WTC11 (cell line): ENCODE data around the gene RAD23A. TPM values are rescaled to one million over a fixed set of nuclear protein-coding genes. Genes with fewer than 3 reads are reported as not detected.
A peak's percentile ranks its signal among the peaks of the same experiment; 100 is the strongest.

Source experiments
- AR ChIP-seq: fragments of 250-450 bp; sonication (Bioruptor Pico); IDR thresholded peaks from 2 replicates; pipeline ENCODE4 v1.9.0; 2021; ENCODE audit warnings: mild to moderate bottlenecking
- ATF3 ChIP-seq: sonication (generic); formaldehyde crosslinking; conservative IDR thresholded peaks from 2 replicates; pipeline ENCODE4 v1.8.1; 2022; ENCODE audit warnings: mild to moderate bottlenecking, missing genetic modification reagents
- CDX4 ChIP-seq: fragments of 250-450 bp; sonication (Bioruptor Pico); IDR thresholded peaks from 2 replicates; pipeline ENCODE4 v1.9.0; 2021; ENCODE audit warnings: moderate library complexity, mild to moderate bottlenecking, inconsistent platforms, borderline replicate concordance
- CREB1 ChIP-seq: sonication (generic); formaldehyde crosslinking; IDR thresholded peaks from 2 replicates; pipeline ENCODE4 v1.8.0; 2023; ENCODE audit warnings: mild to moderate bottlenecking, missing genetic modification reagents
- CTCF ChIP-seq: fragments of 200-600 bp; IDR thresholded peaks from 2 replicates; pipeline ENCODE4 v1.8.0; 2022; ENCODE audit warnings: antibody characterized with exemption
- E2F4 ChIP-seq: sonication (generic); formaldehyde crosslinking; IDR thresholded peaks from 2 replicates; pipeline ENCODE4 v1.8.1; 2022; ENCODE audit warnings: low read depth, mild to moderate bottlenecking, moderate library complexity, missing genetic modification reagents, borderline replicate concordance
- E2F5 ChIP-seq: sonication (generic); formaldehyde crosslinking; IDR thresholded peaks from 2 replicates; pipeline ENCODE4 v1.8.1; 2022; ENCODE audit warnings: mild to moderate bottlenecking, moderate library complexity, missing genetic modification reagents
- ERG ChIP-seq: fragments of 250-450 bp; sonication (Bioruptor Pico); IDR thresholded peaks from 2 replicates; pipeline ENCODE4 v1.8.0; 2021; ENCODE audit warnings: mild to moderate bottlenecking
- FOXJ3 ChIP-seq: sonication (generic); formaldehyde crosslinking; IDR thresholded peaks from 2 replicates; pipeline ENCODE4 v1.9.0; 2021; ENCODE audit warnings: missing genetic modification reagents, mild to moderate bottlenecking, borderline replicate concordance
- FOXP1 ChIP-seq: sonication (generic); formaldehyde crosslinking; IDR thresholded peaks from 2 replicates; pipeline ENCODE4 v1.8.0; 2022; ENCODE audit warnings: missing genetic modification reagents, mild to moderate bottlenecking, moderate library complexity, borderline replicate concordance
- GABPB1 ChIP-seq: sonication (generic); formaldehyde crosslinking; IDR thresholded peaks from 2 replicates; pipeline ENCODE4 v1.8.1; 2023; ENCODE audit warnings: mild to moderate bottlenecking, missing genetic modification reagents
- HMGA2 ChIP-seq: fragments of 250-450 bp; sonication (Bioruptor Pico); IDR thresholded peaks from 2 replicates; pipeline ENCODE4 v1.4.0; 2021; ENCODE audit warnings: mild to moderate bottlenecking, moderate library complexity
- IRF2 ChIP-seq: sonication (generic); formaldehyde crosslinking; IDR thresholded peaks from 2 replicates; pipeline ENCODE4 v1.8.0; 2022; ENCODE audit warnings: low read depth, missing genetic modification reagents, borderline replicate concordance
- MYBL2 ChIP-seq: sonication (generic); formaldehyde crosslinking; IDR thresholded peaks from 2 replicates; pipeline ENCODE4 v1.8.1; 2023; ENCODE audit warnings: mild to moderate bottlenecking, moderate library complexity, missing genetic modification reagents
- NFYB ChIP-seq: sonication (generic); formaldehyde crosslinking; conservative IDR thresholded peaks from 2 replicates; pipeline ENCODE4 v1.8.0; 2022; ENCODE audit warnings: low read depth, missing genetic modification reagents
- PRRX2 ChIP-seq: fragments of 250-450 bp; sonication (Bioruptor Pico); IDR thresholded peaks from 2 replicates; pipeline ENCODE4 v1.8.0; 2021; ENCODE audit warnings: mild to moderate bottlenecking
- RELA ChIP-seq: sonication (generic); formaldehyde crosslinking; IDR thresholded peaks from 2 replicates; pipeline ENCODE4 v1.8.1; 2022; ENCODE audit warnings: missing genetic modification reagents, mild to moderate bottlenecking, borderline replicate concordance
- SMAD4 ChIP-seq: sonication (generic); formaldehyde crosslinking; IDR thresholded peaks from 2 replicates; pipeline ENCODE4 v1.8.0; 2022; ENCODE audit warnings: mild to moderate bottlenecking, missing genetic modification reagents
- TEAD4 ChIP-seq: sonication (generic); formaldehyde crosslinking; IDR thresholded peaks from 2 replicates; pipeline ENCODE4 v1.8.0; 2022; ENCODE audit warnings: mild to moderate bottlenecking, missing genetic modification reagents
- TP53 ChIP-seq: sonication (generic); formaldehyde crosslinking; IDR thresholded peaks from 2 replicates; pipeline ENCODE4 v1.8.1; 2023; ENCODE audit warnings: mild to moderate bottlenecking, missing genetic modification reagents
- ZBTB43 ChIP-seq: sonication (generic); formaldehyde crosslinking; IDR thresholded peaks from 2 replicates; pipeline ENCODE4 v1.8.1; 2023; ENCODE audit warnings: mild to moderate bottlenecking, missing genetic modification reagents
- ZNF416 ChIP-seq: fragments of 250-450 bp; sonication (Bioruptor Pico); IDR thresholded peaks from 2 replicates; pipeline ENCODE4 v1.9.0; 2021; ENCODE audit warnings: mild to moderate bottlenecking, inconsistent platforms
- ZNF671 ChIP-seq: fragments of 250-450 bp; sonication (Bioruptor Pico); IDR thresholded peaks from 2 replicates; pipeline ENCODE4 v1.8.0; 2021; ENCODE audit warnings: mild to moderate bottlenecking
- total RNA-seq: library from RNA; stranded (reverse); gene quantifications from 3 replicates; pipeline ENCODE4 v1.2.3, GENCODE V29; 2021

RAD23A gene
- total RNA-seq, 1 experiment from 2014 or later, result 84.3 TPM

GRCh38 chr19:12937927-12938778 is 7.5 kb upstream of the RAD23A start, which contains the start of gene CALR (continued):
- no peak for TF ChIP-seq AR (CRISPR knock-in tag)
- no peak for TF ChIP-seq FOXP1 (CRISPR knock-in tag)
- TF ChIP-seq ZNF416, result no peak
- no peak for TF ChIP-seq CTCF
- TF ChIP-seq RELA (CRISPR knock-in tag), result peak; percentile 19; the same call in 1 of the 2 replicates
- TF ChIP-seq TEAD4 (CRISPR knock-in tag), result no peak
- no peak for TF ChIP-seq CDX4
- TF ChIP-seq GABPB1, result peak; percentile 62
- TF ChIP-seq E2F4 (CRISPR knock-in tag), result no peak
- TF ChIP-seq ZNF671 (CRISPR knock-in tag), result no peak
- no peak for TF ChIP-seq ZBTB43
- TF ChIP-seq HMGA2, result no peak
- 0 out of 2 replicates have a peak, but pooled peaks have one; percentile 55 for TF ChIP-seq TP53 (CRISPR knock-in tag)
- no peak for TF ChIP-seq IRF2 (CRISPR knock-in tag)
- TF ChIP-seq SMAD4 (CRISPR knock-in tag), result peak; percentile 21; the same call in 1 of the 2 replicates
- TF ChIP-seq CREB1, result no peak
- 0 out of 2 replicates have a peak, but pooled peaks have one; percentile 12 for TF ChIP-seq MYBL2
- TF ChIP-seq NFYB (CRISPR knock-in tag), result peak; percentile 97
- no peak for TF ChIP-seq FOXJ3 (CRISPR knock-in tag)
- TF ChIP-seq ATF3 (CRISPR knock-in tag), result no peak
- peak; percentile 67 for TF ChIP-seq E2F5
- 0 out of 2 replicates have a peak, but pooled peaks have one; percentile 17 for TF ChIP-seq PRRX2 (CRISPR knock-in tag)
- no peak; the same call in 1 of the 2 replicates for TF ChIP-seq ERG (CRISPR knock-in tag)
